Measurements from ENCODE around the gene CNKSR3. TPM values are rescaled to one million over a fixed set of nuclear protein-coding genes. Genes with fewer than 3 reads are reported as not detected.

Gene CNKSR3
- total RNA-seq, 4 donors from 2014 or later = 11.7 to 22.7 (median 13.7) TPM

GRCh38 chr6:154341871-154342270, 168.6 kb downstream of the CNKSR3 start:
- Histone ChIP-seq H3K4me1 (peaks cover 0 to 7% (median 3%) of the 10 kb centered on the region in 4 donors), H3K9me3 (no peaks in the 10 kb centered on the region), H3K27me3 (no peaks in the 10 kb centered on the region), H3K36me3 (no peaks in the 10 kb centered on the region), H3K4me3 (no peak overlapping the region), H3K27ac (peak overlapping the region in 1 of 4 donors; percentile 73)
- TF ChIP-seq CTCF (IDR thresholded peaks at IDR 0.05) (no peak), EP300 (IDR thresholded peaks at IDR 0.05) (no peak), POLR2A (IDR thresholded peaks at IDR 0.05) (no peak)
- WGBS, 2 donors = 44 to 52% methylated on average over 5 of the region's 5 CpGs
- no peak for DNase-seq (ENCODE audit: low spot score in 2 of 2)

GRCh38 chr6:154341336-154341735, 169.1 kb downstream of the CNKSR3 start:
- peaks cover 0 to 7% (median 3%) of the 10 kb centered on the region in 4 donors for H3K4me1 ChIP-seq
- no peaks in the 10 kb centered on the region for H3K36me3 ChIP-seq
- DNase-seq (ENCODE audit: low spot score in 2 of 2) = no peak
- no peak overlapping the region for H3K4me3 ChIP-seq
- 34 to 43% methylated on average over 4 of the region's 4 CpGs for WGBS, 2 donors
- no peaks in the 10 kb centered on the region for H3K27me3 ChIP-seq
- peak overlapping the region in 1 of 4 donors; percentile 73 for H3K27ac ChIP-seq
- no peaks in the 10 kb centered on the region for H3K9me3 ChIP-seq
- no peak for TF ChIP-seq EP300 (IDR thresholded peaks at IDR 0.05)
- no peak for TF ChIP-seq POLR2A (IDR thresholded peaks at IDR 0.05)
- TF ChIP-seq CTCF (IDR thresholded peaks at IDR 0.05) = no peak

Small RNA genes lying within 50 kb of the gene (small RNA-seq; reads per million reads assigned to genes)
- not detected for gene AL357075.2

Other genes starting within 250 kb of the CNKSR3 start
- gene IPCEF1, start 153.9 kb downstream of the CNKSR3 start, total RNA-seq = 1 to 10 TPM in 3 of 4 donors, under 1 TPM in 1; 0.63 to 5.3 (median 1.9) TPM
- 10 to 100 TPM; 41.1 to 50.7 (median 44.9) TPM for gene SCAF8, start 222.7 kb upstream of the CNKSR3 start, total RNA-seq